Activated T-helper 17 cell treated with anti-CD3 and anti-CD28 coated beads, Interleukin-2, amount 50 U/mL, for 72 hours (primary cell): Measurements from ENCODE around the gene FGD4. TPM values are rescaled to one million over a fixed set of nuclear protein-coding genes. Genes with fewer than 3 reads are reported as not detected.

Source experiments
- ATAC-seq: fragments of 150-1000 bp; cut with Tn5 transposase; replicated peaks from 2 replicates; pipeline ENCODE4 v1.10.0; 2021; ENCODE audit warnings: mild to moderate bottlenecking, moderate library complexity
- H3K27ac Mint-ChIP-seq: one replicate; pipeline ENCODE4 v1.8.0; 2022; ENCODE audit warnings: mixed read lengths
- H3K27me3 Mint-ChIP-seq: one replicate; pipeline ENCODE4 v1.8.0; 2022; ENCODE audit warnings: mixed read lengths
- H3K36me3 Mint-ChIP-seq: one replicate; pipeline ENCODE4 v1.8.0; 2022; ENCODE audit warnings: low read depth, mild to moderate bottlenecking, mixed read lengths
- H3K4me1 Mint-ChIP-seq: one replicate; pipeline ENCODE4 v1.8.0; 2022; ENCODE audit warnings: mixed read lengths
- H3K4me3 Mint-ChIP-seq: one replicate; pipeline ENCODE4 v1.8.0; 2022; ENCODE audit warnings: mild to moderate bottlenecking, mixed read lengths
- H3K9me3 Mint-ChIP-seq: one replicate; pipeline ENCODE4 v1.8.0; 2022; ENCODE audit warnings: mixed read lengths
- total RNA-seq, 2 donors: library from RNA; stranded (reverse); gene quantifications; one replicate each; pipeline ENCODE4 v1.2.3, GENCODE V29; 2022

The FGD4 gene
- total RNA-seq, 2 donors from 2014 or later, result 0.21 to 0.32 TPM

DNA sequence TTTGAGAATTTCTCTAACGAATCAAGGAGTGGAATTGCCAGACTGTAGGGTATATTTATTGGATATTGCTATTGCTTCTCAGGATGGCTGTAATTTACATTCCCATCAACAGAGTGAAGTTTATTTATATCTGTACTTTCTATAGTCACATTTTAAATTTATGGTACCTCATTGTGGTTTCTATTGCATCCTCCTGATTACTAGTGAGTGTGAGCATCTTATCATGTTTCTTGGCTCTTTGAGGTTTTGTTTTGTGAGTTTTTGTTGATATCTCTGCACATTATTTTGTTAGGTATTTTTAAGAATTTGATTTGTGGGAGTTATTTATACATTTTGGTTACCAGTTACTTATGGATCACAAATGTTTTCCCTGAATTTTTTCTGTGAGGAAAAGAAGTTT, 293.7 kb downstream of the FGD4 start:
- Mint-ChIP-seq H3K9me3 (no peaks in the 10 kb centered on the region), H3K36me3 (peaks cover 15% of the 10 kb centered on the region), H3K27ac (peak overlapping the region; percentile 43), H3K4me3 (no peak overlapping the region), H3K27me3 (no peaks in the 10 kb centered on the region), H3K4me1 (peaks cover 22% of the 10 kb centered on the region)
- ATAC-seq, result no peak
